Measurements from ENCODE around the gene SLC22A7.
"Not testable (repeated sequence)": the region's sequence is repeated elsewhere in the genome, so short reads cannot be mapped to it uniquely, and the experiment has no call there.

Gene SLC22A7

DNA sequence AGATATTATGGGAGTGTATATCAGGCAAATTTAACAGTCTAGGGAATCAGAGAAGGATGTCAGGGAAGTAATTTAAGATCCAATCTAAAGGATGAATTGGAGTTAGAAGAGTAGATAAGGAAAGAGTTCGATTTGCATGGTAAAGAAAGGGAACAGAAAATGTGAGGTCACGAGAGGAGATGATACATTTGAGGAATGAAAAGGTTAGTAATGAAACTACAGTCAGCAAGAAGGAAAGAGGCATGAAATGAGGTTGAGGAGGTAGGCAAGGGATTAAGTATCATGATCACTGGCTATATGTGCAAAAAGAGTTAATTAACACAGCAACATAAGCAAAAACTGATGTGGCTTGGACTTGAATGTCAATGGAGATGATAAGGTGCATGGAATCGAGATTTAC, 49.0 kb downstream of the SLC22A7 start:
- no peak for DNase-seq

DNA sequence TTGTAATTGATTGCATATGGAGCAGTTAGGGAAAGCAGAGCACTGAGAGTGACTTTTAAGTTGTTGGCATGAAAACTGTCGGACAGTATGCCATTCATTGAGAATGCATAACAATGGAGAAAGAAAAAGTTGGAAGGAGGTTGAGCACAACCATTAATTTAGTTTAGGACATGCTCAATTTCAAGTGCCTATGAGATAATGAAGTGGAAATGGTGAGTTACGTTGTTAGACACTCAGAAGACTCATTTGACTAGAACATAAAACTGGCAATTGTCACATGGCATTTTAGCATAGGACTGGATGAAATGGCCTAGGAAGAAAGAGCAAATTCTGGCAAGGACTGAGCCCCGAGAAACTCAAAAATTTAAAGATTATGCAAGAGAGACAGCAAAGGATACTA, 49.4 kb downstream of the SLC22A7 start:
- DNase-seq: no peak

DNA sequence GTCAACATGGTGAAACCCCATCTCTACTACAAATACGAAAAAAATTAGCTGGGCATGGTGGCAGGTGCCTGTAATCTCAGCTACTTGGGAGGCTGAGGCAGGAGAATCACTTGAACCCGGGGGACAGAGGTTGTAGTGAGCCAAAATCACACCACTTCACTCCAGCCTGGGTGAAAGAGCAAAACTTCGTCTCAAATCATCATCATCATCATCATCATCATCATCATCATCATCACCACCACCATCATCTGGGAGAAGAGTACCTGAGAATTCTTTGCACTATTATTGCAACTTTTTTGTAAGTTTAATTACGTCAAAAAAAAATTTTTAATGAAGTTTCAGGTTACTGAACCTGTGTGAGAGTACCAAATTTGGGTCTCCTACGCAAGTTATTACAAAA, 53.9 kb downstream of the SLC22A7 start:
- DNase-seq: not testable (repeated sequence)

All from T1000 (cell line).